Astrocyte of the cerebellum (primary cell): Measurements from ENCODE around the gene RAB40B.
"Not testable (repeated sequence)": the region's sequence is repeated elsewhere in the genome, so short reads cannot be mapped to it uniquely, and the experiment has no call there.

Experiments
- DNase-seq: peaks from one replicate; pipeline ENCODE4 v3.0.0-alpha.2; 2011; ENCODE audit warnings: low read depth
- H3K4me3 ChIP-seq: 2 replicates; pipeline ENCODE4 v1.5.1; 2011; ENCODE audit warnings: mild to moderate bottlenecking, low read depth, low read length, moderate library complexity
- in situ Hi-C: cut with HindIII; loops from 2 replicates; pipeline ENCODE4 v1.10.0; 2017; ENCODE audit warnings: low sequenced_read_pairs
- TF ChIP-seq, protein P1 (sequence below): IDR thresholded peaks from 2 replicates; pipeline ENCODE4 v1.5.1; 2012; ENCODE audit warnings: low read length, low read depth, moderate library complexity, mild to moderate bottlenecking; ENCODE audit errors: missing control alignments

The RAB40B gene, protein sequence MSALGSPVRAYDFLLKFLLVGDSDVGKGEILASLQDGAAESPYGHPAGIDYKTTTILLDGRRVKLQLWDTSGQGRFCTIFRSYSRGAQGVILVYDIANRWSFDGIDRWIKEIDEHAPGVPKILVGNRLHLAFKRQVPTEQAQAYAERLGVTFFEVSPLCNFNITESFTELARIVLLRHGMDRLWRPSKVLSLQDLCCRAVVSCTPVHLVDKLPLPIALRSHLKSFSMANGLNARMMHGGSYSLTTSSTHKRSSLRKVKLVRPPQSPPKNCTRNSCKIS

GRCh38 chr17:82698065-82698973 lies at the start of gene RAB40B:
TSS of gene RAB40B (minus strand) at chr17:82698698. CDS start at chr17:82698596, 102 bp downstream.
- peak within 1 kb of the TSS; percentile 58 for H3K4me3 ChIP-seq
- DNase-seq, result peak; percentile 96
- in situ Hi-C loops, result no loop called here
- TF ChIP-seq, protein P1, sequence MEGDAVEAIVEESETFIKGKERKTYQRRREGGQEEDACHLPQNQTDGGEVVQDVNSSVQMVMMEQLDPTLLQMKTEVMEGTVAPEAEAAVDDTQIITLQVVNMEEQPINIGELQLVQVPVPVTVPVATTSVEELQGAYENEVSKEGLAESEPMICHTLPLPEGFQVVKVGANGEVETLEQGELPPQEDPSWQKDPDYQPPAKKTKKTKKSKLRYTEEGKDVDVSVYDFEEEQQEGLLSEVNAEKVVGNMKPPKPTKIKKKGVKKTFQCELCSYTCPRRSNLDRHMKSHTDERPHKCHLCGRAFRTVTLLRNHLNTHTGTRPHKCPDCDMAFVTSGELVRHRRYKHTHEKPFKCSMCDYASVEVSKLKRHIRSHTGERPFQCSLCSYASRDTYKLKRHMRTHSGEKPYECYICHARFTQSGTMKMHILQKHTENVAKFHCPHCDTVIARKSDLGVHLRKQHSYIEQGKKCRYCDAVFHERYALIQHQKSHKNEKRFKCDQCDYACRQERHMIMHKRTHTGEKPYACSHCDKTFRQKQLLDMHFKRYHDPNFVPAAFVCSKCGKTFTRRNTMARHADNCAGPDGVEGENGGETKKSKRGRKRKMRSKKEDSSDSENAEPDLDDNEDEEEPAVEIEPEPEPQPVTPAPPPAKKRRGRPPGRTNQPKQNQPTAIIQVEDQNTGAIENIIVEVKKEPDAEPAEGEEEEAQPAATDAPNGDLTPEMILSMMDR, result no peak

DNA sequence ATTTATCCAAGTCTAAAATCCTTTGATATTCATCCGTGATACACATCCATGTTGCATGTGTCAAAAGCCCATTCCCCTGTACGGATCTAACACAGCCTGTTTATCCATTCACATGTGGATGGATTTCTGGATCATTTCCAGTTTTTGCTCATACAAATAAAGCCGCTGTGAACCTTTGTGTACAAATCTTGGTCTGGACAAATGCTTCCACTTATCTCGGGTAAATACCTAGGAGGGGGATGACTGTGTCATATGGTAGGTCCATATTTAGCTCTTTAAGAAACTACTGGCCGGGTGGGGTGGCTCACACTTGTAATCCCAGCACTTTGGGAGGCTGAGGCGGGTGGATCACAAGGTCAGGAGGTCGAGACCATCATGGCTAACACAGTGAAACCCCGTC lies 47.0 kb upstream of the RAB40B start:
- H3K4me3 ChIP-seq, result no peak overlapping the region
- in situ Hi-C loops, result no loop called here
- TF ChIP-seq, protein P1, result no peak
- no peak for DNase-seq

GRCh38 chr17:82744736-82745135 lies 46.2 kb upstream of the RAB40B start:
- H3K4me3 ChIP-seq, DNase-seq, in situ Hi-C loops: not testable (repeated sequence)

DNA sequence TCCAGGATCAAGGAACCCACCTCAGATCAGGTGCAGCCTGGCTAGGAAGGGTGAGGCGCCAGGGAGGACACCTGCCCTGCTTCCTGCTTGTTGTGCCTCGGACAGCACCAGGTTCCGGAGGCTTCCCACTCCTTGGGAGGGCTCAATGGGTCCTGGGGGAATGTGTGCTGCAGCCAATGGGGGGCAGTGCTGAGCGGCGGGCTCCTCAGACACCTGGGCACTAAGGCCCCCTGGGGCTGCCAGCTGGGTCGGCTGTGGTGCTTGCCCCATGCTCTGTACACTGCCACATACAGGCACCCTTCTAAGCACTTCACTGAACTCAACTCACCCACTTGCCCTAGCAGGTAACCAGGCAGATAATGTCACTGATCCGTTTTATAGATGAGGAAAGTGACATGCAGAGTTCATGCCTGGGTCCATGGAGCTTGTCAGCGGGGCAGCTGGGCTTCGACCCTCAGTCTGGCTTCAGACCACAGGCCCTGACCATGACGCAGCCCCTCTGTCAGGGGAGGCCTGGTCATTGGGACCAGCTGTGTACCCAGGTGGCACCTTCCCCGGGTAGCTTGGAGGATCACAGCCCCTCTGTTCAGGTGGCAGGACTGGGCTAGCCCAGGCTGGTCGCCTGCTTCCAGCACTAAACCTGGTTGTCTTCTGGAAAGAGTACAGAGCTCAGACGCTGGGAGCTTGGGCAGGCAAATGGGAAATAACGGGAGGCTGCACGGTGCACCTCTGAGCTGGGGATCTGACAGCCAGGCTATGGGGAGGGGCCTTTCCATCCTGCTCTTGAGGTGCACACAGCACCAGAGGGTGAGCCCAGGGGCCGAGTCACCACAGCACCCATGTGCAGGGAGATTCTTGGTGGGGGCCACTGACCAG lies 45.1 kb upstream of the RAB40B start:
- TF ChIP-seq, protein P1, result no peak
- DNase-seq, result no peak
- in situ Hi-C loops, result no loop called here
- no peak overlapping the region for H3K4me3 ChIP-seq

GRCh38 chr17:82740906-82741759 lies 42.6 kb upstream of the RAB40B start:
- TF ChIP-seq, protein P1, result no peak
- H3K4me3 ChIP-seq, result no peak overlapping the region
- no peak for DNase-seq
- in situ Hi-C loops, result no loop called here
